T-cell (primary cell): Measurements from ENCODE around the gene CAMKV. TPM values are rescaled to one million over a fixed set of nuclear protein-coding genes. Genes with fewer than 3 reads are reported as not detected.
"Not testable (repeated sequence)": the region's sequence is repeated elsewhere in the genome, so short reads cannot be mapped to it uniquely, and the experiment has no call there.

Source experiments
- ATAC-seq, 4 experiments: fragments of 200-7000 bp in 3 of 4; fragments of 150-1000 bp in 1 of 4; cut with Tn5 transposase; replicated peaks in 1 of 4; 1 replicate in 3 of 4; 2 replicates in 1 of 4; pipeline ENCODE4 v1.10.0; 2021; ENCODE audit warnings: moderate library complexity in 3 of 4, mild to moderate bottlenecking in 2 of 4, moderate number of reproducible peaks in 1 of 4
- CTCF ChIA-PET, 2 donors: fragments of 300-600 bp; sonication (Branson Sonifier 250); formaldehyde crosslinking; loops; one replicate each; lab custom pipeline; 2022; ENCODE audit warnings: antibody characterized with exemption in 2 of 2; lab: Charles Lee
- POLR2A ChIA-PET, 2 donors: fragments of 300-600 bp; sonication (Branson Sonifier 250); formaldehyde crosslinking; loops; one replicate each; lab custom pipeline; 2022; ENCODE audit warnings: antibody characterized with exemption in 2 of 2; lab: Charles Lee
- DNase-seq, 35 experiments: peaks; one replicate each; pipeline versions ENCODE4 v3.0.0 to v3.0.0-alpha.2; 2013 to 2023
- H3K27ac ChIP-seq: one replicate; pipeline ENCODE4 v1.5.1; 2013; ENCODE audit warnings: low read length
- H3K27me3 ChIP-seq, 2 experiments: replicated peaks in 1 of 2; 1 replicate in 1 of 2; 2 replicates in 1 of 2; pipeline versions ENCODE4 v1.6.1 to v1.7.0; 2013; ENCODE audit warnings: low read length in 1 of 2, mixed read lengths in 1 of 2; ENCODE audit not compliant: control insufficient read depth in 2 of 2, insufficient read depth in 2 of 2; ENCODE audit errors: extremely low read depth in 1 of 2
- H3K36me3 ChIP-seq, 2 donors: 1 replicate in 1 of 2; 2 replicates in 1 of 2; pipeline versions ENCODE4 v1.6.1 to v1.7.0; 2013; ENCODE audit warnings: low read length in 1 of 2; ENCODE audit not compliant: control insufficient read depth in 2 of 2, insufficient read depth in 1 of 2; ENCODE audit errors: extremely low read depth in 1 of 2
- H3K4me1 ChIP-seq, 2 experiments: 1 replicate in 1 of 2; 2 replicates in 1 of 2; pipeline versions ENCODE4 v1.6.1 to v1.7.0; 2013; ENCODE audit warnings: low read length in 2 of 2, mixed read lengths in 1 of 2; ENCODE audit not compliant: insufficient read depth in 2 of 2, control insufficient read depth in 1 of 2; ENCODE audit errors: extremely low read depth in 1 of 2
- H3K4me3 ChIP-seq, 2 donors: 1 replicate in 1 of 2; 2 replicates in 1 of 2; pipeline versions ENCODE4 v1.5.1 to v1.7.0; 2013; ENCODE audit warnings: mild to moderate bottlenecking in 2 of 2, low read length in 1 of 2, moderate library complexity in 1 of 2; ENCODE audit not compliant: control insufficient read depth in 1 of 2; ENCODE audit errors: extremely low read depth in 1 of 2
- H3K9me3 ChIP-seq: 2 replicates; pipeline ENCODE4 v1.7.0; 2013
- H3K27ac Mint-ChIP-seq, 2 donors: one replicate each; pipeline ENCODE4 v1.8.0; 2020 to 2021; ENCODE audit warnings: mild to moderate bottlenecking in 2 of 2, mixed read lengths in 2 of 2
- H3K27me3 Mint-ChIP-seq, 2 donors: one replicate each; pipeline ENCODE4 v1.8.0; 2021 to 2022; ENCODE audit warnings: mixed read lengths in 2 of 2
- H3K36me3 Mint-ChIP-seq: one replicate; pipeline ENCODE4 v1.8.0; 2021; ENCODE audit warnings: mixed read lengths
- H3K4me1 Mint-ChIP-seq, 3 donors: one replicate each; pipeline ENCODE4 v1.8.0; 2020 to 2022; ENCODE audit warnings: mixed read lengths in 3 of 3, mild to moderate bottlenecking in 1 of 3
- H3K4me3 Mint-ChIP-seq, 3 donors: one replicate each; pipeline ENCODE4 v1.8.0; 2020 to 2022; ENCODE audit warnings: mild to moderate bottlenecking in 3 of 3, mixed read lengths in 3 of 3, moderate library complexity in 3 of 3
- H3K9me3 Mint-ChIP-seq, 3 donors: one replicate each; pipeline ENCODE4 v1.8.0; 2020 to 2022; ENCODE audit warnings: mixed read lengths in 3 of 3
- WGBS: methylation state at CpG from one replicate; pipeline ENCODE4 v1.1.5; 2013; ENCODE audit warnings: missing lambda C conversion rate; ENCODE audit not compliant: insufficient coverage; 5-methylcytosine and 5-hydroxymethylcytosine counted together
- total RNA-seq, 35 experiments: library from RNA in 6 of 35; stranded (reverse) in 6 of 35; fragments of 120-200 nt in 1 of 35; gene quantifications; one replicate each; pipeline versions ENCODE4 v1.2.1 to v1.2.4 and lab custom pipeline; 2013 to 2026

CAMKV gene
- total RNA-seq, 5 donors from 2014 or later (not counting 1 experiment from before 2014, with no cell fraction given) = 0.18 to 0.35 (median 0.28) TPM; not detected in 2

DNA sequence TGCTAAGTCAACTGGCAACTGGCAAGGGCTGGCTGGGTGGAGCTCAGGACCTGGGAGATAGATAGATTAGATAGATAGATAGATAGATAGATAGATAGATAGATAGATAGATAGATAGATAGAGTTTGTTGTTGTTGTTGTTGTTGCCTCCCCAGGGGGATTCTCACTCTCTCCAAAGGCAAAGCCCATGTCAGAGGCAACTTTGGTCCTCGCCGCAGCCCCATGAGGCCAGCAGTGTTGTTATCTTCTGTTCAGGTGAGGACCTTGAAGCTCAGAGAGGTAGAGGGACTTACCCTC lies 41.4 kb upstream of the CAMKV start:
- peaks cover 17 to 37% of the 10 kb centered on the region in 2 donors for H3K36me3 ChIP-seq
- POLR2A ChIA-PET = no interaction called here

DNA sequence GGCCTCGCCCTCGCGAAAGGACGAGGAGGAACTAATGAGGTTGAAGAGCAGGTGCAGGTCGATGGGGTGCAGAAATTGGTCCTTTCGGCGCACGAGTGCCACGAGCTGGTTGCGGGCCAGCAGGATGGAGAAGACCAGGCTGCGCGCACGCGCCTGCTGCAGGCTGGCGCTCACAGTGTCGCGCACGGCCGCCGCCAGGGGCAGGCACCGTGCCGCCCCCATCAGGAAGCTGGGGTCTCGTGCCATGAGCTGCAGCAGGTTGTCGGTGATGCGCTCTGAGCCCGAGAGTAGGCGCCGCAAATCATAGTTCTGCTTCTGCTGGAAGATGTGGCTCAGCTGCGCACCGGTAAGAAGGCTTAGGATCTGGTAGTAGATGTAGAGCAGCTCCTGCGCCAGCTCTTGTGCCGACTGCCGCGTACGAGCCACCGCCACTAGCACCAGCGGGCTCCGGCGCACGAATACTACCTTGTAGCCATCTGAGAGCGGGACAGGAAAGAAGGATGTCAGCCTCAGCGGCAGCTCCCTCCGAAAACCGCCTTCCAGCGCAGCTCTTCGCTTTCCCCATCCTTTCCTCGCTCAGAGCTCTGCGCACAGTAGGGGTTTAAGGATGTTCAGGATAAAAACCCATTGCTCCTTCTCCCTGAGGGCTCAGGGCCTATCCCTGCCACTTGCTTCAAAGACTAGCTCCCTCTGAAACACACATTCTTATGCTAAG lies 40.9 kb upstream of the CAMKV start:
- H3K36me3 ChIP-seq = peaks cover 17 to 37% of the 10 kb centered on the region in 2 donors
- no peak overlapping the region for H3K4me3 Mint-ChIP-seq
- 96% methylated on average over 45 of the region's 48 CpGs for WGBS
- CTCF ChIA-PET = no interaction called here
- H3K9me3 Mint-ChIP-seq = no peaks in the 10 kb centered on the region
- H3K27me3 Mint-ChIP-seq = no peaks in the 10 kb centered on the region
- ATAC-seq (no peak), DNase-seq (no peak)
- no peak overlapping the region for H3K27ac ChIP-seq
- H3K27me3 ChIP-seq = no peaks in the 10 kb centered on the region
- H3K27ac Mint-ChIP-seq = no peak overlapping the region
- no peak overlapping the region for H3K4me3 ChIP-seq
- POLR2A ChIA-PET = no interaction called here
- peaks cover 13 to 16% (median 14%) of the 10 kb centered on the region in 3 donors for H3K4me1 Mint-ChIP-seq
- peaks cover 9 to 12% of the 10 kb centered on the region in 2 experiments for H3K4me1 ChIP-seq
- H3K9me3 ChIP-seq = no peaks in the 10 kb centered on the region
- peaks cover 28% of the 10 kb centered on the region for H3K36me3 Mint-ChIP-seq

More for the DNA sequence above, 41.4 kb upstream of the CAMKV start:
- DNase-seq (no peak), ATAC-seq (no peak)
- Histone ChIP-seq H3K27ac (no peak overlapping the region), H3K4me1 (peaks cover 6 to 7% of the 10 kb centered on the region in 2 experiments), H3K9me3 (no peaks in the 10 kb centered on the region), H3K4me3 (no peak overlapping the region), H3K27me3 (no peaks in the 10 kb centered on the region)
- Mint-ChIP-seq H3K27ac (no peak overlapping the region), H3K4me1 (peaks cover 8 to 11% (median 9%) of the 10 kb centered on the region in 3 donors), H3K9me3 (no peaks in the 10 kb centered on the region), H3K4me3 (no peak overlapping the region), H3K36me3 (peaks cover 28% of the 10 kb centered on the region), H3K27me3 (no peaks in the 10 kb centered on the region)
- CTCF ChIA-PET = no interaction called here
- 100% methylated on average over 2 of the region's 2 CpGs for WGBS

DNA sequence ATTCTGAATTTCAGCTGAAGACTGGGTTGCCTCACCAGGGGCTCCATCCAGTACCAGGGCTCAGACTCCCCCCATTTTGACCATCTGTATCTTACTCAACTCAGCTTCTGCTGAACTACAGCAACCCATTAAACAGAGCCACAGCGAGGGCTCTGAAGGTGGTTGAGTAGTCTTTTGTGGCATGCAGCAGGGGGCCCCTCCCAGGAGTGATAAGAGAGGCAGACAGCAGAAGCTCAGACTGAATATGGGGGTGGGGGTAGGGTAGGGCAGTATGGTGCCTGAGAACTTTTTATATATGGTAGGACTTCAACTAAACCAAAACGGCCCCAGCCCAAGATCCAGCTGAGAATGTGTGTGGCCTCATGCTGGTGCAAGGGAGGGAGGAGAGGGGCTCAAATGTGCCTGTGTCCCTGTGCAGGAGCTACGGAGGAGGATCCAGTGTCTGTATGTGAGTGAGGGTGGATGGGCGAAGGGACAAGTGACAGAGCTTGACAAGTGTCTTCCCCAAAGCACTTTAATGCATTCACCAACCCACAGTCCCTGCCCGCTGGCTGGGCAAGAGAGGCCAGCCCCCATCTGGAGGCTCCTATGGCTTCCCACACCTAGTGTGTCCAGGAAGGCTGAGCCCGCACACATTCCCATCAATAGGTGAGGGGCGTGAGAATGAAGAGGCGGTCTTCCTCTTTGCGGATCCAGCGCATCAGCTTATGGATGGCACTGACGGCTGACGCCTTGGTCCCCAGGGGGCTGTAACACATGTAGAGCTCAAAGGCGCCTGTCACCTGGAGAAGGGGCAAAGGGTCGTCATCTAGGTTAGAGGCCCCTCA lies 38.9 kb upstream of the CAMKV start:
- peaks cover 17 to 37% of the 10 kb centered on the region in 2 donors for H3K36me3 ChIP-seq
- no peaks in the 10 kb centered on the region for H3K27me3 Mint-ChIP-seq
- no peak overlapping the region for H3K27ac Mint-ChIP-seq
- no peak overlapping the region for H3K4me3 ChIP-seq
- no peaks in the 10 kb centered on the region for H3K9me3 Mint-ChIP-seq
- H3K4me1 Mint-ChIP-seq = peaks cover 21 to 29% (median 28%) of the 10 kb centered on the region in 3 donors
- no peaks in the 10 kb centered on the region for H3K9me3 ChIP-seq
- CTCF ChIA-PET = interaction anchor here in 1 of 2 donors (0.6 kb wide), 1 partner anchor 21 kb away, joined by 6 read pairs; no protein-coding TSS in a partner anchor
- DNase-seq = no peak
- H3K36me3 Mint-ChIP-seq = peaks cover 28% of the 10 kb centered on the region
- H3K27ac ChIP-seq = no peak overlapping the region
- no peak overlapping the region for H3K4me3 Mint-ChIP-seq
- POLR2A ChIA-PET = no interaction called here
- H3K4me1 ChIP-seq = peaks cover 13 to 30% of the 10 kb centered on the region in 2 experiments
- no peak for ATAC-seq
- no peaks in the 10 kb centered on the region for H3K27me3 ChIP-seq
- 100% methylated on average over 8 of the region's 14 CpGs for WGBS

DNA sequence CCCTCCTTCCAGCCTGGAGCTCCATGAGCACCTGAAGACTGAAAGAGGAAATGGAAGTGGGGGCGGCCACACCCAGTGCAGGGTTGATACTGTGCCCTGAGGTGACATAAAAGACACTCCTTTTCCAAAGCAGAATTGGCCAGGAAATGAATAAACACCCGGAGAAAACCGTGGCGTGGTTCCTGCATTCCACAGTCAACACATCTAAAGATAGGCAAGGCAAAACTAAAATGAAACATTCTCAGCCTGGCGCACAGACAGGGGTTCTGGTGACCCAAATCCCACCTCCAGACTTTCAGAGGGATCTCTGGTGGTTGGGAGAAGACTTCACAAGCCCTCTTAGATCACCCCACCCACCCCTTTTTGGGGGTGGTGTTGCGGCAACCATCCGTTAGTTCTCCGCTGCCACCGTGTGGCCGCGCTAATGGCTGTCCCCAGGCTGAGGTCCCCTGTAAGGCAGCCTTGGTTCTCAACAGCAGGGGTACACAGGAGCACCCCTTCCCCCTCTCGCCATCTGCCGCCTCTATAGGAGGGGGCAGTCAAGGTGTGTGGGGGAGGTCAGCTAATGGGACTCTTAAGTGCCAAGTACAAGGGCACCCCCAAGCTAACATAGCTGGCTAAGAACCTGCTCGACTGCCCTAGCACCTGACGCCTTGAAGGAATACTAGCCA lies 36.5 kb upstream of the CAMKV start:
- Mint-ChIP-seq H3K4me3 (peak overlapping the region; percentile 31 to 74 (median 56)), H3K27ac (peak overlapping the region; percentile 78 to 88), H3K27me3 (no peaks in the 10 kb centered on the region), H3K4me1 (peaks cover 21 to 34% (median 30%) of the 10 kb centered on the region in 3 donors), H3K9me3 (no peaks in the 10 kb centered on the region), H3K36me3 (peaks cover 13% of the 10 kb centered on the region)
- ChIA-PET POLR2A (no interaction called here), CTCF (no interaction called here)
- peaks cover 13 to 37% of the 10 kb centered on the region in 2 experiments for H3K4me1 ChIP-seq
- H3K36me3 ChIP-seq = peaks cover 8 to 21% of the 10 kb centered on the region in 2 donors
- WGBS = 61% methylated on average over 3 of the region's 15 CpGs
- H3K9me3 ChIP-seq = no peaks in the 10 kb centered on the region
- H3K4me3 ChIP-seq = no peak overlapping the region
- no peaks in the 10 kb centered on the region for H3K27me3 ChIP-seq
- peak; percentile 29 to 53 (median 32) for ATAC-seq
- DNase-seq = peak in 31 of 35 experiments; percentile 19 to 68 (median 43)
- H3K27ac ChIP-seq = peak overlapping the region; percentile 11

DNA sequence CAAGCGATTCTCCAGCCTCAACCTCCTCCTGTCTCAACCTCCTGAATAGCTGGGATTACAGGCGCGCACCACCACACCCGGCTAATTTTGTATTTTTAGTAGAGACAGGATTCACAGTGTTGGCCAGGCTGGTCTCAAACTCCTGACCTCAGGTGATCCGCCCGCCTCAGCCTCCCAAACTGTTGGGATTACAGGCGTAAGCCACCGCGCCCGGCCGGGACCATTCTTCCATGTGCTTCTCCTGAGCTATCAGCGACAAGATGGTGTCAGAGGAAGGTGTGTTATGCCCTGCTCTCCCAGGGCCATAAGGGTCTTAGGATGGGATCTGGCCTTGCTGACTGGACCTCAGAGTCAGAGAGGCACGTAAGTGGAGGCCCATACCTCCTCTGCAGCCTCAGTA lies 34.7 kb upstream of the CAMKV start:
- 100% methylated on average over 8 of the region's 13 CpGs for WGBS
- H3K36me3 Mint-ChIP-seq, H3K27ac ChIP-seq, CTCF ChIA-PET, DNase-seq, ATAC-seq, H3K4me3 ChIP-seq, H3K9me3 Mint-ChIP-seq, H3K27me3 ChIP-seq, H3K27me3 Mint-ChIP-seq, H3K9me3 ChIP-seq: not testable (repeated sequence)
- H3K27ac Mint-ChIP-seq = peak overlapping the region; percentile 84 to 87
- H3K4me1 Mint-ChIP-seq = peaks cover 21 to 36% (median 30%) of the 10 kb centered on the region in 3 donors
- peak overlapping the region in 2 of 3 donors; percentile 74 to 80 for H3K4me3 Mint-ChIP-seq
- POLR2A ChIA-PET = interaction anchor here in 1 of 2 donors (0.7 kb wide), 1 partner anchor 1481 kb away, joined by 4 read pairs; the partner anchor contains the start of gene MANF
- Histone ChIP-seq H3K36me3 (peaks cover 2 to 14% of the 10 kb centered on the region in 2 donors), H3K4me1 (peaks cover 13 to 37% of the 10 kb centered on the region in 2 experiments)
